ENCODE results near the gene MT1E. TPM values are rescaled to one million over a fixed set of nuclear protein-coding genes. Genes with fewer than 3 reads are reported as not detected.
A peak's percentile ranks its signal among the peaks of the same experiment; 100 is the strongest.

The MT1E gene
- total and polyA plus RNA-seq, 2 of the 13 experiments (the other 11 are each of a cell fraction or from before 2014, with no cell fraction given) = 110 to 1,072 TPM

DNA sequence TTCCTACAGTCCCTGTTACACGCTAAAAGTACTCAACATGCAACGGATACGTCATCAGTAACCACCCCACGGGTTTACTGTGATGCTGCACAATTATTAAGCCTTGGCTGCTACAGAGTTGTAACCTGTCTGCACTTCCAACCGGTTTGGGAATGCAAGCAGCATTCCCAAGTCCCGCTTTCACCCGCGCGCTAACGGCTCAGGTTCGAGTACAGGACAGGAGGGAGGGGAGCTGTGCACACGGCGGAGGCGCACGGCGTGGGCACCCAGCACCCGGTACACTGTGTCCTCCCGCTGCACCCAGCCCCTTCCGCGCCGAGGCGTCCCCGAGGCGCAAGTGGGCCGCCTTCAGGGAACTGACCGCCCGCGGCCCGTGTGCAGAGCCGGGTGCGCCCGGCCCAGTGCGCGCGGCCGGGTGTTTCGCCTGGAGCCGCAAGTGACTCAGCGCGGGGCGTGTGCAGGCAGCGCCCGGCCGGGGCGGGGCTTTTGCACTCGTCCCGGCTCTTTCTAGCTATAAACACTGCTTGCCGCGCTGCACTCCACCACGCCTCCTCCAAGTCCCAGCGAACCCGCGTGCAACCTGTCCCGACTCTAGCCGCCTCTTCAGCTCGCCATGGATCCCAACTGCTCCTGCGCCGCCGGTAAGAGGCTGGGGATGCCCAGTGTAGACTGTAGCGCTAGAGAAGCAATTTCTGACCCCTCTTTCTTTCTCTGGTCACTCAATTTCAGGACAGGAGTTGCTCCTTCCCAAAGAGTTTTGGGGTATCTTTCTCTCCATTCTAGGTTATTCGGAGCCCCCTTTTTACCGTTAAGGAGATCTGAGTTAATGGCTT lies 17.3 kb upstream of the MT1E start, which contains the start of gene MT2A (continued):
- peak; percentile 69; the same call in 1 of the 2 replicates for TF ChIP-seq E2F2 (CRISPR knock-in tag; IDR thresholded peaks at IDR 0.05; ENCODE audit: borderline replicate concordance)
- TF ChIP-seq ZMYM2 (CRISPR knock-in tag; IDR thresholded peaks at IDR 0.05) = 0 out of 2 replicates have a peak, but pooled peaks have one; percentile 61
- TF ChIP-seq SNAPC2 (CRISPR knock-in tag; IDR thresholded peaks at IDR 0.05) = peak; percentile 88; the same call in 1 of the 2 replicates
- peak; percentile 62; the same call in 1 of the 2 replicates for TF ChIP-seq HOXA5 (CRISPR knock-in tag; IDR thresholded peaks at IDR 0.05)
- TF ChIP-seq ZNF766 (CRISPR knock-in tag; IDR thresholded peaks at IDR 0.05; ENCODE audit: borderline replicate concordance) = peak; percentile 90
- peak; percentile 93 for TF ChIP-seq SIN3A (IDR thresholded peaks at IDR 0.05; ENCODE audit: borderline replicate concordance, low read depth, low read length)

- Histone ChIP-seq H3K4me2 (ENCODE audit: low read depth, low read length) (peak overlapping the region; percentile 91), H3K27me3 (ENCODE audit: control insufficient read depth in 1 of 2, insufficient read depth in 2 of 2, low read length in 2 of 2) (no peaks in the 10 kb centered on the region; a peak in 1 of 5 replicates), H3K4me1 (ENCODE audit: insufficient read depth, low read length) (peaks cover 68% of the 10 kb centered on the region), H2AFZ (ENCODE audit: low read length) (no peak overlapping the region), H3K9me3 (ENCODE audit: low read length) (no peaks in the 10 kb centered on the region), H3K4me3 (replicated peaks in 1 of 3; ENCODE audit: insufficient read depth in 1 of 3, low read depth in 2 of 3, low read length in 3 of 3) (peak overlapping the region; percentile 75 to 84 (median 76)), H4K20me1 (ENCODE audit: insufficient read depth, low read length) (no peaks in the 10 kb centered on the region), H3K9ac (ENCODE audit: insufficient read depth, low read depth, low read length) (peak overlapping the region; percentile 68), H3K79me2 (ENCODE audit: insufficient read depth, low read length) (no peaks in the 10 kb centered on the region), H3K36me3 (replicated peaks in 1 of 2; ENCODE audit: control insufficient read depth in 1 of 2, insufficient read depth in 2 of 2, low read length in 2 of 2) (no peaks in the 10 kb centered on the region), H3K27ac (ENCODE audit: extremely low read length, insufficient read depth, low read length) (peak overlapping the region; percentile 39)
- 2% methylated on average over 20 of the region's 21 CpGs for WGBS (ENCODE audit: low lambda C conversion rate)
- ATAC-seq = no peak
- ChIA-PET POLR2A (interaction anchor here (0.7 to 5.3 kb wide), 12 partner anchors 16 to 395 kb away, joined by 3 to 83 read pairs (median 5); partner anchors contain the start of genes HERPUD1, MT1E, MT1F and MT1X), CTCF (ENCODE audit: low intra/inter-chr PET ratio, low total read pairs) (no interaction called here)
- DNase-seq (ENCODE audit: low spot score) = no peak
- FAIRE-seq = no peak
- BruUV-seq (replicated peaks) = TSS peak; percentile 98
- intact Hi-C loops (cut with micrococcal nuclease; ENCODE audit: unreplicated experiment) (loop anchor here (2.0 to 10.0 kb wide), 3 partner anchors 18 to 256 kb away; partner anchors contain the start of genes MT1B, MT1F and SLC12A3), in situ Hi-C loops (cut with HindIII; ENCODE audit: extremely low pct_ligation_motif_present, low pct_unique_long_range_greater_than_20kb) (no loop called here)
- TF ChIP-seq ATF7-NPFF (CRISPR knock-in tag; IDR thresholded peaks at IDR 0.05; ENCODE audit: low read depth) (peak; percentile 39; the same call in 1 of the 2 replicates), ARHGAP35 (CRISPR knock-in tag; IDR thresholded peaks at IDR 0.05; ENCODE audit: borderline replicate concordance) (peak; percentile 15; the same call in 1 of the 2 replicates), KDM4B (CRISPR knock-in tag; IDR thresholded peaks at IDR 0.05) (no peak), ZNF598 (CRISPR knock-in tag; IDR thresholded peaks at IDR 0.05; ENCODE audit: borderline replicate concordance) (no peak), RBAK (CRISPR knock-in tag; IDR thresholded peaks at IDR 0.05) (no peak), NR2F1 (CRISPR knock-in tag; IDR thresholded peaks at IDR 0.05) (no peak), ZNF383 (CRISPR knock-in tag; IDR thresholded peaks at IDR 0.05; ENCODE audit: borderline replicate concordance) (no peak), ZZZ3 (CRISPR knock-in tag; IDR thresholded peaks at IDR 0.05; ENCODE audit: borderline replicate concordance) (no peak)
- TF ChIP-seq, protein P1, sequence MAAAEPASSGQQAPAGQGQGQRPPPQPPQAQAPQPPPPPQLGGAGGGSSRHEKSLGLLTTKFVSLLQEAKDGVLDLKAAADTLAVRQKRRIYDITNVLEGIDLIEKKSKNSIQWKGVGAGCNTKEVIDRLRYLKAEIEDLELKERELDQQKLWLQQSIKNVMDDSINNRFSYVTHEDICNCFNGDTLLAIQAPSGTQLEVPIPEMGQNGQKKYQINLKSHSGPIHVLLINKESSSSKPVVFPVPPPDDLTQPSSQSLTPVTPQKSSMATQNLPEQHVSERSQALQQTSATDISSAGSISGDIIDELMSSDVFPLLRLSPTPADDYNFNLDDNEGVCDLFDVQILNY (CRISPR knock-in tag; conservative IDR thresholded peaks at IDR 0.05) = no peak
Observed at GRCh38 chr16:56608876-56609462, 16.6 kb upstream of the MT1E start.

All from HepG2 (cell line).